H1 (cell line): ENCODE measurements around the gene KLK7. TPM values are rescaled to one million over a fixed set of nuclear protein-coding genes. Genes with fewer than 3 reads are reported as not detected.

Experiments
- CHD2 ChIP-seq: IDR thresholded peaks from 2 replicates; pipeline ENCODE4 v1.6.1; 2012; ENCODE audit warnings: low read length, improper control_type of control experiment
- JUN ChIP-seq: IDR thresholded peaks from 2 replicates; pipeline ENCODE4 v1.6.1; 2011; ENCODE audit warnings: low read depth, mild to moderate bottlenecking, improper control_type of control experiment, low read length
- KDM1A ChIP-seq: fragments of 200-600, 300-600 bp; sonication (generic); IDR thresholded peaks from 2 replicates; pipeline ENCODE4 v1.7.1; 2016; ENCODE audit warnings: mild to moderate bottlenecking, low read length, borderline replicate concordance
- POLR2A ChIP-seq, 2 experiments: IDR thresholded peaks; 1 replicate in 1 of 2; 2 replicates in 1 of 2; pipeline ENCODE4 v1.6.1; 2011; ENCODE audit warnings: low read depth in 2 of 2, low read length in 2 of 2, mild to moderate bottlenecking in 2 of 2; ENCODE audit errors: control extremely low read depth in 1 of 2
- POU5F1 ChIP-seq: IDR thresholded peaks from 2 replicates; pipeline ENCODE4 v1.6.1; 2011; ENCODE audit warnings: low read depth, mild to moderate bottlenecking, low read length, moderate library complexity
- TBP ChIP-seq: IDR thresholded peaks from 2 replicates; pipeline ENCODE4 v1.6.1; 2011; ENCODE audit warnings: low read depth, low read length, improper control_type of control experiment
- TEAD4 ChIP-seq: IDR thresholded peaks from 2 replicates; pipeline ENCODE4 v1.6.1; 2012; ENCODE audit warnings: low read depth, low read length, inconsistent platforms, mixed read lengths
- polyA plus RNA-seq, 7 experiments: library from polyadenylated mRNA; depleted of rRNA in 3 of 7; stranded (reverse) in 5 of 7; unstranded in 2 of 7; fragments of >200 nt in 5 of 7; fragments of 200-250 nt in 2 of 7; gene quantifications; 1 replicate in 5 of 7; 2 replicates in 1 of 7; 4 replicates in 1 of 7; pipeline versions ENCODE4 v1.2.1 to v1.2.3, GENCODE V29; 2011 to 2013; ENCODE audit warnings: missing spikeins in 2 of 7, mixed read lengths in 2 of 7
- total RNA-seq: library from RNA; stranded (reverse); fragmentation: NEBNext Ultra II Directional; extraction: Animal tissue kit (Norgen Biotek cat#: 25700); gene quantifications from 2 replicates; pipeline ENCODE4 v1.2.1, GENCODE V29; 2021
- TF ChIP-seq, protein P1 (sequence below): IDR thresholded peaks from 2 replicates; pipeline ENCODE4 v1.6.1; 2012; ENCODE audit warnings: low read length, inconsistent platforms

The KLK7 gene
- total and polyA plus RNA-seq, 2 of the 8 experiments (the other 6 are each of a cell fraction or from before 2014, with no cell fraction given), result 0.73 to 1.4 TPM

DNA sequence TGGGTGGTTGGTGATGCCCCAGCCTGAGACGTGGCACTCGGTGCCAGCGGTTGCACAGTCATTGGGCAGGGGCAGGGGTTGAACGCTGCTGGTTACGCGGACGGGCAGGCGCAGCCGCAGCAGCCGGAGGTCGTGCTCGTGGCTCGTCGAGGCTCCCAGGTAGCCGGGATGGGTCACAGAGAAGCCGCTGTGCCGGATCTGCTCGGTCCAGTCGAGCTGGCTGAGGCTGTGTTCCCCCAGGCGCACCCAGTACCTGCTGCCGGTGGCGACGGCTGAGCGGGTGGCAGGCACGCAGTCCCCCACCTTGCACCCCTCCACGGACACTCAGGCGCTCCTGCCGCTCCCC lies 48.1 kb upstream of the KLK7 start (continued):
- TF ChIP-seq TEAD4, result no peak
- TF ChIP-seq KDM1A, result no peak
- TF ChIP-seq JUN, result no peak
- no peak for TF ChIP-seq TBP
- TF ChIP-seq POLR2A (IDR thresholded peaks at IDR 0.05; ENCODE audit: control extremely low read depth in 1 of 2, low read depth in 2 of 2, low read length in 2 of 2), result no peak
- no peak for TF ChIP-seq CHD2
- no peak for TF ChIP-seq POU5F1
- TF ChIP-seq, protein P1, sequence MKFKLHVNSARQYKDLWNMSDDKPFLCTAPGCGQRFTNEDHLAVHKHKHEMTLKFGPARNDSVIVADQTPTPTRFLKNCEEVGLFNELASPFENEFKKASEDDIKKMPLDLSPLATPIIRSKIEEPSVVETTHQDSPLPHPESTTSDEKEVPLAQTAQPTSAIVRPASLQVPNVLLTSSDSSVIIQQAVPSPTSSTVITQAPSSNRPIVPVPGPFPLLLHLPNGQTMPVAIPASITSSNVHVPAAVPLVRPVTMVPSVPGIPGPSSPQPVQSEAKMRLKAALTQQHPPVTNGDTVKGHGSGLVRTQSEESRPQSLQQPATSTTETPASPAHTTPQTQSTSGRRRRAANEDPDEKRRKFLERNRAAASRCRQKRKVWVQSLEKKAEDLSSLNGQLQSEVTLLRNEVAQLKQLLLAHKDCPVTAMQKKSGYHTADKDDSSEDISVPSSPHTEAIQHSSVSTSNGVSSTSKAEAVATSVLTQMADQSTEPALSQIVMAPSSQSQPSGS, result no peak
